ENCODE measurements around the gene FIGN.

FIGN gene

GRCh38 chr2:163600801-163601200, 135.0 kb downstream of the FIGN start:
- no peaks in the 10 kb centered on the region for H3K36me3 ChIP-seq (ENCODE audit: insufficient read depth, low read length)
- peaks cover 19% of the 10 kb centered on the region for H3K4me1 ChIP-seq (ENCODE audit: control insufficient read depth, insufficient read depth, low read length, unreplicated experiment)
- no peak overlapping the region for H3K4me3 ChIP-seq (ENCODE audit: low read depth, low read length)
- H3K27ac ChIP-seq (ENCODE audit: low read depth, low read length), result no peak overlapping the region
- H3K79me2 ChIP-seq (ENCODE audit: control insufficient read depth, insufficient read depth, low read length, unreplicated experiment), result no peaks in the 10 kb centered on the region
- no peak overlapping the region for H2AFZ ChIP-seq (ENCODE audit: low read length, unreplicated experiment)
- H3K27me3 ChIP-seq (ENCODE audit: insufficient read depth, low read length), result no peaks in the 10 kb centered on the region

DNA sequence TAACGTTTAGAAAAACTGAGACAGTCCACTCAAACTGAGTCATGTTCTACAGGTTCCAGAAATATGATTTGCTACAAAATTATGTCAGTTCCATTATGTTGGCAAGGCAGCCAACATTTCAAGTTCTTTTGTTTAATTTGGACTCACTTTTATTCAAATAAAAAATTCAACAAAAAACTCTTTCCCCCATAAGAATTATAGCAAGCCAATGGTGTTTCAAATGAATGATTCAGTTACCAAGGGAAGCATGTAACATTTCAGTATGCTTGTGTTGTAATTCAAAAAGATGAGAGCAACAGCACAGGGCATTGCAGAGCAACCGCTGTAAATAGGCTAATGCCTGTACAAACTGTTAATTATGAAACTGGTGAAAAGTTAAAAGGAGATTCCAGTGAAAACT, 140.8 kb downstream of the FIGN start:
- H3K27ac ChIP-seq (ENCODE audit: low read depth, low read length), result no peak overlapping the region; the same call in 1 of the 2 replicates
- H3K27me3 ChIP-seq (ENCODE audit: insufficient read depth, low read length), result no peaks in the 10 kb centered on the region
- peak overlapping the region; percentile 26 for H2AFZ ChIP-seq (ENCODE audit: low read length, unreplicated experiment)
- no peak overlapping the region for H3K4me3 ChIP-seq (ENCODE audit: low read depth, low read length)
- no peaks in the 10 kb centered on the region for H3K36me3 ChIP-seq (ENCODE audit: insufficient read depth, low read length)
- H3K79me2 ChIP-seq (ENCODE audit: control insufficient read depth, insufficient read depth, low read length, unreplicated experiment), result no peaks in the 10 kb centered on the region
- peaks cover 7% of the 10 kb centered on the region for H3K4me1 ChIP-seq (ENCODE audit: control insufficient read depth, insufficient read depth, low read length, unreplicated experiment)

DNA sequence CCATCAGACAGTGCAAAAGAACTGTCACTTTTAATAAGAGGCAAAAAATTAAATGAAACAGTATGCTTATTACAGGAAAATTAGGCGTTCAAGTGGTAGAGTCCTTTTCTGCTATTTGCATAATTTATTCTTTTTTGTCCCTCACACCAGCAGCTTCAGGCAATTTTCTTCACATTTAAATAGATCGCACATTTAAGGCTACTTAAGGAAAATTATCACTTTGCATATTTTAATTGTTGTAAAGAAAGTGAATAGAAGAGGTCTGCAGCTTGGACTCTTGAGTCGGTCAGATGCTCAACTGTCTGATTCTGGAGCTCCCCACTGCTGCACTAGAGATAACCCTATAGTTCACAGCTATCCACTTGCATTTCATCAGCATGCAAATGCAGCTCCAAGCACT, 141.3 kb downstream of the FIGN start:
- Histone ChIP-seq H2AFZ (ENCODE audit: low read length, unreplicated experiment) (no peak overlapping the region), H3K27me3 (ENCODE audit: insufficient read depth, low read length) (no peaks in the 10 kb centered on the region), H3K36me3 (ENCODE audit: insufficient read depth, low read length) (no peaks in the 10 kb centered on the region), H3K4me3 (ENCODE audit: low read depth, low read length) (no peak overlapping the region), H3K79me2 (ENCODE audit: control insufficient read depth, insufficient read depth, low read length, unreplicated experiment) (no peaks in the 10 kb centered on the region), H3K4me1 (ENCODE audit: control insufficient read depth, insufficient read depth, low read length, unreplicated experiment) (peaks cover 7% of the 10 kb centered on the region), H3K27ac (ENCODE audit: low read depth, low read length) (no peak overlapping the region)

DNA sequence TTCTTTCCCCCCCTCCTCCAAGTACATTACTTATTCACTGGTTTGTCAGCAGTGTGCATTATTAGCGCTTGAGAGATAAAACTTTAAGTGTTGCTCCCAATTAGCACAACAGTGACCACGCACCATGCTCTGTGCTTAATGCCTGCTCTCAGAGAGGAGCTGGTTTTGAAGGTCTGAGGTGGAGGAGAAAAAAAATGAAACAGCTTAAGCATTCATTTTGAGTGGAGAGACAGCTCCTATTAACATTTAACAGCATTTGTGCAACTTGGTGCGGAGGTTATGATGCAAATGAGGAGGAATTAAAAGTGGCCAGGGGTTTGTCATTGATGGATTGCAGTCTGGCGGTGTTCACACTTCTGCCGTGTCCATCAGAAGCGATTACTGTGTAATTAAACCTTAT, 141.8 kb downstream of the FIGN start:
- no peaks in the 10 kb centered on the region for H3K27me3 ChIP-seq (ENCODE audit: insufficient read depth, low read length)
- H2AFZ ChIP-seq (ENCODE audit: low read length, unreplicated experiment), result no peak overlapping the region
- H3K4me3 ChIP-seq (ENCODE audit: low read depth, low read length), result no peak overlapping the region
- H3K4me1 ChIP-seq (ENCODE audit: control insufficient read depth, insufficient read depth, low read length, unreplicated experiment), result peaks cover 7% of the 10 kb centered on the region
- H3K27ac ChIP-seq (ENCODE audit: low read depth, low read length), result no peak overlapping the region
- no peaks in the 10 kb centered on the region for H3K79me2 ChIP-seq (ENCODE audit: control insufficient read depth, insufficient read depth, low read length, unreplicated experiment)
- no peaks in the 10 kb centered on the region for H3K36me3 ChIP-seq (ENCODE audit: insufficient read depth, low read length)

DNA sequence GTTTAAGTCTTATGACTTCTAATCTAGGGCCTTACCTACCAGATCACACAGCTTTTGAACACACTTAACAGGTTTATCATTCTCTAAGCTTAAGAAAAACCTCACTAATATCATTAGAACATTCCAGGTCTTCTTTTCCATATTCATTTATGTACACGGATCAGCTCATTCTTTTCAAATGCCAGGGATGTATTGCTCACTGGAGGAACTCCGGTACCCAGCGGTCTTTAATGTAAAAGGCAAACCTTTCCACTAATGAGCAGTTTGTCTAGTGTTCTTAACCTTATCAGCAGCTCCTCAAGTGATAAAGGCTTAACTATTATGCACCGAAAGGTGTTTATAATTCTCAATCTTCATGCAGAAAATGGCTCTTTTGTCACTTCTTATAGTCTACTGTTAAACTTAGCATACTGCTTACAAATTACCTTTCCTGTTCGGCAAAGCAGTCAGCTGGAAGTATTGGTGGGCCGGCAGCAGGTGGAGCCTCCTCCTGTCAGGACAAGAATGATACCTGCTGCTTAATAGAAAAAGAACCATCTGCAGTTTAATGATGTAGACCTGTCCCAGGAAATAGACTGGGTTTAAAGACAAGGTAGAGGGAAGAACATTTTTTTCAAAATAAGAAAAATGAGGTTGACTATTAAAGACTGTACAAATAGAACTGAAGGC, 142.7 kb downstream of the FIGN start:
- Histone ChIP-seq H3K36me3 (ENCODE audit: insufficient read depth, low read length) (no peaks in the 10 kb centered on the region), H3K27me3 (ENCODE audit: insufficient read depth, low read length) (no peaks in the 10 kb centered on the region), H3K79me2 (ENCODE audit: control insufficient read depth, insufficient read depth, low read length, unreplicated experiment) (no peaks in the 10 kb centered on the region), H3K4me3 (ENCODE audit: low read depth, low read length) (no peak overlapping the region), H3K4me1 (ENCODE audit: control insufficient read depth, insufficient read depth, low read length, unreplicated experiment) (peaks cover 7% of the 10 kb centered on the region), H3K27ac (ENCODE audit: low read depth, low read length) (no peak overlapping the region), H2AFZ (ENCODE audit: low read length, unreplicated experiment) (no peak overlapping the region)

GRCh38 chr2:163591461-163591860, 144.3 kb downstream of the FIGN start:
- no peaks in the 10 kb centered on the region for H3K36me3 ChIP-seq (ENCODE audit: insufficient read depth, low read length)

GRCh38 chr2:163580757-163581156, 155.1 kb downstream of the FIGN start:
- Histone ChIP-seq H3K27ac (ENCODE audit: low read depth, low read length) (no peak overlapping the region), H2AFZ (ENCODE audit: low read length, unreplicated experiment) (no peak overlapping the region), H3K4me3 (ENCODE audit: low read depth, low read length) (no peak overlapping the region), H3K4me1 (ENCODE audit: control insufficient read depth, insufficient read depth, low read length, unreplicated experiment) (no peaks in the 10 kb centered on the region), H3K36me3 (ENCODE audit: insufficient read depth, low read length) (no peaks in the 10 kb centered on the region), H3K27me3 (ENCODE audit: insufficient read depth, low read length) (no peaks in the 10 kb centered on the region), H3K79me2 (ENCODE audit: control insufficient read depth, insufficient read depth, low read length, unreplicated experiment) (no peaks in the 10 kb centered on the region)

More at GRCh38 chr2:163591461-163591860, 144.3 kb downstream of the FIGN start:
- Histone ChIP-seq H3K27ac (ENCODE audit: low read depth, low read length) (no peak overlapping the region), H2AFZ (ENCODE audit: low read length, unreplicated experiment) (no peak overlapping the region), H3K27me3 (ENCODE audit: insufficient read depth, low read length) (no peaks in the 10 kb centered on the region), H3K4me3 (ENCODE audit: low read depth, low read length) (no peak overlapping the region), H3K79me2 (ENCODE audit: control insufficient read depth, insufficient read depth, low read length, unreplicated experiment) (no peaks in the 10 kb centered on the region), H3K4me1 (ENCODE audit: control insufficient read depth, insufficient read depth, low read length, unreplicated experiment) (peaks cover 7% of the 10 kb centered on the region)

- Histone ChIP-seq H3K27ac (ENCODE audit: low read depth, low read length) (no peak overlapping the region), H3K4me3 (ENCODE audit: low read depth, low read length) (no peak overlapping the region), H3K36me3 (ENCODE audit: insufficient read depth, low read length) (no peaks in the 10 kb centered on the region), H3K4me1 (ENCODE audit: control insufficient read depth, insufficient read depth, low read length, unreplicated experiment) (no peaks in the 10 kb centered on the region), H2AFZ (ENCODE audit: low read length, unreplicated experiment) (no peak overlapping the region), H3K79me2 (ENCODE audit: control insufficient read depth, insufficient read depth, low read length, unreplicated experiment) (no peaks in the 10 kb centered on the region), H3K27me3 (ENCODE audit: insufficient read depth, low read length) (no peaks in the 10 kb centered on the region)
These were observed 161.5 kb downstream of the FIGN start for GRCh38 chr2:163574309-163574708.

DNA sequence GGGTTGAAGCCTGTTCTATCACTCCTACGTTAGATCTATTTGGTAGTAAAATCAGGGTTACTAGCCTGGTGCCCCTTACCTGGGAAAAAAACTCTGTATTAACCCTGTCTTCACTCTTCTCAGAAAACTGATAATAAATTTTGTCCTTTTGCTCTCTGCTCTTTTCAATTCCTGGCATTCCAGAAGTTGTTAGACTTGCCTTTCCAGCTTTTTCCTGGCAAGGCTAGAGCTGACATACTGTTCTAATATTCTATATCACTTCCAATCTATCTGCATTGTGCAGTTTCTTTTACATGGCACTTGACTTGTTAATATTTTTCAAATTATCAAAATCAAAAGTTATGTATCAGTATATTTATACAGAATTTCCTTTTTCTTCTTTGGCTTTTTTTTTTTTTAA, 162.2 kb downstream of the FIGN start:
- H3K4me3 ChIP-seq (ENCODE audit: low read depth, low read length), result no peak overlapping the region
- H2AFZ ChIP-seq (ENCODE audit: low read length, unreplicated experiment), result no peak overlapping the region
- no peaks in the 10 kb centered on the region for H3K4me1 ChIP-seq (ENCODE audit: control insufficient read depth, insufficient read depth, low read length, unreplicated experiment)
- no peaks in the 10 kb centered on the region for H3K36me3 ChIP-seq (ENCODE audit: insufficient read depth, low read length)
- no peaks in the 10 kb centered on the region for H3K79me2 ChIP-seq (ENCODE audit: control insufficient read depth, insufficient read depth, low read length, unreplicated experiment)
- H3K27ac ChIP-seq (ENCODE audit: low read depth, low read length), result no peak overlapping the region
- no peaks in the 10 kb centered on the region for H3K27me3 ChIP-seq (ENCODE audit: insufficient read depth, low read length)

- no peaks in the 10 kb centered on the region for H3K36me3 ChIP-seq (ENCODE audit: insufficient read depth, low read length)
- H3K4me3 ChIP-seq (ENCODE audit: low read depth, low read length), result no peak overlapping the region
- no peaks in the 10 kb centered on the region for H3K79me2 ChIP-seq (ENCODE audit: control insufficient read depth, insufficient read depth, low read length, unreplicated experiment)
- no peak overlapping the region for H3K27ac ChIP-seq (ENCODE audit: low read depth, low read length)
- H3K4me1 ChIP-seq (ENCODE audit: control insufficient read depth, insufficient read depth, low read length, unreplicated experiment), result no peaks in the 10 kb centered on the region
- no peaks in the 10 kb centered on the region for H3K27me3 ChIP-seq (ENCODE audit: insufficient read depth, low read length)
- H2AFZ ChIP-seq (ENCODE audit: low read length, unreplicated experiment), result no peak overlapping the region
These were observed 163.0 kb downstream of the FIGN start for GRCh38 chr2:163572850-163573249.

DNA sequence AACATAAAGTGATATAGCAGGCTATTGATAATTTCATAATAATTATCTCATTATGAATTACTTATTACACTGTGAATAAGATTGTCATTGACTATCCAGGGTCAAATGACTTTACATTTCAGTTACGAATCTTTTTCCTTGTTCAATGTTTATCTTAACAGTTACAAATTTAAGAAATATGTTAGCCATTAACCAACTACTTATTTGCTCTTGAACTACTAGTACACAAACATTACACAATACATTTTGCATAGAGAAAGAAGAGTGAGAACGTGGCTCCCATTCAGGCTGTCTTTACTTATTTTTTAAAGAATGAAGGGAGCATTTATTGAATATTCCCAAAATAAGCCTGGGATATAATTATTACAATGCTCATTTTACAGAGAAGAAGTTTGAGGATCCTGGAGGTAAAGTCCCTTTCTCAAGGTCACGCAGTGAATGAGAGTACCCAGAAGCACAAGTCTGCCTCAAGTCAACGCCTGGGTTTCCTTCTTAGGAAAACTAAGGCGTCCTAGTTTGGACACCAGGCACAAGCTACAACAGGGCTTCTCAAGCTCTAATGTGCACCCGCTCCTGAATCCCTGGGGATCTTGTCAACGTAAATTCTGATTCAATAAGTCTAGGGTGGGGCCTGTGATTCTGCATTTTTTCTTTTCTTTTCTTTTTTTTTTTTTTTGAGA, 164.2 kb downstream of the FIGN start:
- no peaks in the 10 kb centered on the region for H3K27me3 ChIP-seq (ENCODE audit: insufficient read depth, low read length)
- no peaks in the 10 kb centered on the region for H3K4me1 ChIP-seq (ENCODE audit: control insufficient read depth, insufficient read depth, low read length, unreplicated experiment)
- H2AFZ ChIP-seq (ENCODE audit: low read length, unreplicated experiment), result no peak overlapping the region
- H3K36me3 ChIP-seq (ENCODE audit: insufficient read depth, low read length), result no peaks in the 10 kb centered on the region
- no peak overlapping the region for H3K27ac ChIP-seq (ENCODE audit: low read depth, low read length)
- no peaks in the 10 kb centered on the region for H3K79me2 ChIP-seq (ENCODE audit: control insufficient read depth, insufficient read depth, low read length, unreplicated experiment)
- H3K4me3 ChIP-seq (ENCODE audit: low read depth, low read length), result no peak overlapping the region

Measured in ACC112 (cell line).